Fibroblast of the conjunctiva (primary cell): ENCODE measurements around the gene CCSER1.
"Not testable (repeated sequence)": the region's sequence is repeated elsewhere in the genome, so short reads cannot be mapped to it uniquely, and the experiment has no call there.

ENCODE experiments used
- DNase-seq: peaks from one replicate; pipeline ENCODE4 v3.0.0-alpha.2; 2010; ENCODE audit warnings: low read depth

The CCSER1 gene

GRCh38 chr4:91064157-91064853, 937.1 kb downstream of the CCSER1 start:
- DNase-seq: no peak

- DNase-seq: no peak
Observed at GRCh38 chr4:91065117-91065516, 937.9 kb downstream of the CCSER1 start.

- no peak for DNase-seq
Observed at GRCh38 chr4:91070736-91071135, 943.5 kb downstream of the CCSER1 start.

- DNase-seq: no peak
Observed at GRCh38 chr4:91076147-91076546, 949.0 kb downstream of the CCSER1 start.

GRCh38 chr4:91085961-91086360, 958.8 kb downstream of the CCSER1 start:
- no peak for DNase-seq

GRCh38 chr4:91087743-91088142, 960.5 kb downstream of the CCSER1 start:
- no peak for DNase-seq

- no peak for DNase-seq
Observed at GRCh38 chr4:91089178-91089577, 962.0 kb downstream of the CCSER1 start.

- DNase-seq: no peak
Observed at GRCh38 chr4:91092398-91092980, 965.3 kb downstream of the CCSER1 start.

GRCh38 chr4:91094220-91094619, 967.0 kb downstream of the CCSER1 start:
- DNase-seq: not testable (repeated sequence)

GRCh38 chr4:91099666-91100065, 972.5 kb downstream of the CCSER1 start:
- DNase-seq: no peak

- no peak for DNase-seq
Observed at GRCh38 chr4:91108751-91109150, 981.6 kb downstream of the CCSER1 start.

- DNase-seq: no peak
Observed at GRCh38 chr4:91111556-91111955, 984.4 kb downstream of the CCSER1 start.

- peak; percentile 23 for DNase-seq
Observed at GRCh38 chr4:91113130-91113706, 986.0 kb downstream of the CCSER1 start.

GRCh38 chr4:91114386-91114785, 987.2 kb downstream of the CCSER1 start:
- no peak for DNase-seq

GRCh38 chr4:91116861-91117260, 989.7 kb downstream of the CCSER1 start:
- no peak for DNase-seq

GRCh38 chr4:91118597-91118996, 991.4 kb downstream of the CCSER1 start:
- DNase-seq: no peak

GRCh38 chr4:91123742-91124141, 996.5 kb downstream of the CCSER1 start:
- no peak for DNase-seq

GRCh38 chr4:91127192-91127591, 1000.0 kb downstream of the CCSER1 start:
- DNase-seq: no peak

GRCh38 chr4:91127831-91128230, 1000.6 kb downstream of the CCSER1 start:
- no peak for DNase-seq

- no peak for DNase-seq
Observed at GRCh38 chr4:91128519-91128918, 1001.3 kb downstream of the CCSER1 start.

- DNase-seq: no peak
Observed at GRCh38 chr4:91147067-91147466, 1019.9 kb downstream of the CCSER1 start.

- not testable (repeated sequence) for DNase-seq
Observed at GRCh38 chr4:91154041-91154440, 1026.8 kb downstream of the CCSER1 start.

GRCh38 chr4:91167864-91168653, 1040.9 kb downstream of the CCSER1 start:
- DNase-seq: not testable (repeated sequence)
